Mucosa of stomach (tissue), 1 donor: ENCODE measurements around the gene RASAL1.

ENCODE experiments used
- H3K27me3 ChIP-seq: one replicate; pipeline ENCODE4 v1.7.0; 2013; ENCODE audit warnings: mild to moderate bottlenecking, low read length; ENCODE audit not compliant: control insufficient read depth, insufficient read depth
- H3K36me3 ChIP-seq: one replicate; pipeline ENCODE4 v1.7.0; 2013; ENCODE audit warnings: low read length; ENCODE audit not compliant: control insufficient read depth, insufficient read depth
- H3K4me1 ChIP-seq: one replicate; pipeline ENCODE4 v1.7.0; 2013; ENCODE audit warnings: mild to moderate bottlenecking, low read length; ENCODE audit not compliant: control insufficient read depth, insufficient read depth
- H3K4me3 ChIP-seq: one replicate; pipeline ENCODE4 v1.7.0; 2013; ENCODE audit warnings: low read length
- H3K9ac ChIP-seq: one replicate; pipeline ENCODE4 v1.7.0; 2013; ENCODE audit warnings: mild to moderate bottlenecking, low read length, moderate library complexity
- H3K9me3 ChIP-seq: one replicate; pipeline ENCODE4 v1.7.0; 2013; ENCODE audit warnings: mild to moderate bottlenecking, low read length, moderate library complexity; ENCODE audit not compliant: control insufficient read depth
- donor health status: Pancreatic carcinoma.

RASAL1 gene

DNA sequence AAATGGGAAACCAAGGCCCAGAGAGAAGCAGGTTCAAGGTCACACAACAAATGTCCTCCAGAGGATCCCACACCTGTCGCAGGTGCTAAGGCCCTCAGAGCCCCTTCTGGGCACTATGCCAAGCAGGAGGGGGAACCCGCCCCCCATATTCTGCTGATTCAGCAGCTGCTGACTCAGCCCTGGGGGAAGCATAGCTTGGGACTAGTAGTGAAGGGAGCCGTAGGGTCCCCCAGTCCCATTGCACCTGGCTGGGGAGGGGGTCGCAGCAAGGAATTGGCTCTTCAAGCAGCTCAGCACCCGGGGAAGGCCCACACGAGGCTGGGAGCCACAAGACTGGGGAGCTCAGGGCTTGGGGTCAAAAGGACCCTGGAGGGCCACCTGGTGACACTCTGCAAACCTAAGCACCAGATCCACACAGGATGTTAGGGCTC, 1.0 kb downstream of the RASAL1 start:
- no peaks in the 10 kb centered on the region for H3K36me3 ChIP-seq
- peak overlapping the region; percentile 79 for H3K9ac ChIP-seq
- peaks cover 56% of the 10 kb centered on the region for H3K4me1 ChIP-seq
- H3K4me3 ChIP-seq: peak overlapping the region; percentile 66
- no peaks in the 10 kb centered on the region for H3K9me3 ChIP-seq
- no peaks in the 10 kb centered on the region for H3K27me3 ChIP-seq

DNA sequence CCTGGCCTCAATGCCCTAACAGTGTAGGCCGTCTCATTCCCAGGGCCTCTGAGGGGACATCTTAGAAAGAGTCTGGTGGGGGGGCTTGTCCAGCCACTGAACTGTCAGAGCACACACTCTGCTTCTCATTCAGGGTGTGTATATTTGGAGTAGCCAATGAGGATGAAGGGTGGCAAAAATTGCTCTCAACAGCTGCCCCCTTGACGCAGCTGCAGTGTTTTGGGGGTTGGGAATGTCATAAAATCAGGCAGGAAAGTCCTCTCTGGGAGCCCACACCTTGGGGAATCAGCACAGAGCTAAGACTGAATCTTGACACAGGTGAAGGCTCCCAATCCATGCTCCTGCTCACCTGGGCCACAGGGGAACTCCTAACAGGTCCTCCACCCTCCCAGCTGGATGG, 1.5 kb downstream of the RASAL1 start:
- peaks cover 56% of the 10 kb centered on the region for H3K4me1 ChIP-seq
- no peaks in the 10 kb centered on the region for H3K27me3 ChIP-seq
- no peaks in the 10 kb centered on the region for H3K9me3 ChIP-seq
- H3K36me3 ChIP-seq: no peaks in the 10 kb centered on the region
- H3K9ac ChIP-seq: peak overlapping the region; percentile 79
- H3K4me3 ChIP-seq: peak overlapping the region; percentile 66

DNA sequence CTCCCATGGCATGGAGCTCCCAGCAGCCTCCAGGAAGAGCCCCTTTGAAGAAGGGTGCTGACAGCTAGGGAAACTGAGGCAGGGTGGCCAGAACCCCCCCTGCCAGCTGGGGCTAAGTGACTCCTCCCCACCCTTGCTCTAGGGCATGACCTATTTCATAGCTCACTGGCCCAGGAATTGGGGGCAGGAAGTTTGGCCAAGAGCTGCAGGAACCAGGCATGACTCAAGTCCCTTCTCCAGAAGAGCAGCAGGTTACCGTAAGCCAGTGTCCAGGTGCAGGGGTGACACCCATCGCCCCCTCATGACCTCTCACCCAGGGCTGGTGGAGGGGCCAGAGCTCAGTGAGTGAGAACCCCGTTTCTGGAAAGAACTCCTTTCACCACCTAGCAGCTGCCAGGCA, 1.9 kb downstream of the RASAL1 start:
- Histone ChIP-seq H3K4me1 (peaks cover 53% of the 10 kb centered on the region), H3K4me3 (peak overlapping the region; percentile 66), H3K27me3 (no peaks in the 10 kb centered on the region), H3K9me3 (no peaks in the 10 kb centered on the region), H3K36me3 (no peaks in the 10 kb centered on the region), H3K9ac (peak overlapping the region; percentile 79)

DNA sequence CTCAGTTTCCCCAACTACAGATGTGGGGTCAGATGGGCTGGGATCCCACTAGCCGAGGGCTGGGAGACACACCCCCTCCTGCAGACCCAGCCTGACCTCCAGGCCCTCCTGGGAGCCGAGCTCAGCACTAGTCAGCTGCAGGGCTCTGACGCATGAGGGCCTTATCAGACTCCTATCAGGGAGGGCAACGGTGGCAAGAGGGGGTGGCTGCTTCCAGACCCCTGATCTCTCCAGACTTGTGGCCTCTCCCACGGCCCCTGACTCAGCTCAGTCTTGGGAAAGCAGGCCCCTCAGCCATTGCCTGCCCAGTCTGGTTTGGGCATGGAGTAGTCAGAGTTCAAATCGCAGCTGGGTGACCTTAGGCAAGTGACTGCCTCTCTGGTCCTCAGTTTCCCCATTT, 2.5 kb downstream of the RASAL1 start:
- Histone ChIP-seq H3K27me3 (no peaks in the 10 kb centered on the region), H3K4me1 (peaks cover 46% of the 10 kb centered on the region), H3K4me3 (no peak overlapping the region), H3K9ac (no peak overlapping the region), H3K36me3 (no peaks in the 10 kb centered on the region), H3K9me3 (no peaks in the 10 kb centered on the region)

DNA sequence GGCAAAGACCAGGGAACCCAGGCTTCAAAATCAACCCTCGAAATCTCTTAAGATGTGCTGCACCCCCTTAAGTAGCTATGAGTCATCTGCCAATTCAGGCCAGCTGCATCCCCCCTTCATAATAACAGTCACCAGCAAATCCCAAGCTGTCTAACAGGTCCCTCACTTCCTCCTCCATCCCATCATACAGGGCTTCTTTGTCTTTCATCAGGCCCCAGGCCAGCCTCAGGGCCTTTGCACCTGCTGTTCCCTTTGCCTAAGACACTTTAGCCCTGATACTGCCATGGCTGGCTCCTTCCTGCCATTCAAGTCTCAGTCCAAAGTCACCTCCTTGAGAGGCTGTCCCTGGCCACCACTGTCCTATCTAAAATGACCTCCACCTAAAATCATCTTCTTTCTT, 4.0 kb downstream of the RASAL1 start:
- Histone ChIP-seq H3K27me3 (no peaks in the 10 kb centered on the region), H3K9ac (no peak overlapping the region), H3K4me3 (no peak overlapping the region), H3K9me3 (no peaks in the 10 kb centered on the region), H3K36me3 (no peaks in the 10 kb centered on the region), H3K4me1 (peaks cover 35% of the 10 kb centered on the region)

DNA sequence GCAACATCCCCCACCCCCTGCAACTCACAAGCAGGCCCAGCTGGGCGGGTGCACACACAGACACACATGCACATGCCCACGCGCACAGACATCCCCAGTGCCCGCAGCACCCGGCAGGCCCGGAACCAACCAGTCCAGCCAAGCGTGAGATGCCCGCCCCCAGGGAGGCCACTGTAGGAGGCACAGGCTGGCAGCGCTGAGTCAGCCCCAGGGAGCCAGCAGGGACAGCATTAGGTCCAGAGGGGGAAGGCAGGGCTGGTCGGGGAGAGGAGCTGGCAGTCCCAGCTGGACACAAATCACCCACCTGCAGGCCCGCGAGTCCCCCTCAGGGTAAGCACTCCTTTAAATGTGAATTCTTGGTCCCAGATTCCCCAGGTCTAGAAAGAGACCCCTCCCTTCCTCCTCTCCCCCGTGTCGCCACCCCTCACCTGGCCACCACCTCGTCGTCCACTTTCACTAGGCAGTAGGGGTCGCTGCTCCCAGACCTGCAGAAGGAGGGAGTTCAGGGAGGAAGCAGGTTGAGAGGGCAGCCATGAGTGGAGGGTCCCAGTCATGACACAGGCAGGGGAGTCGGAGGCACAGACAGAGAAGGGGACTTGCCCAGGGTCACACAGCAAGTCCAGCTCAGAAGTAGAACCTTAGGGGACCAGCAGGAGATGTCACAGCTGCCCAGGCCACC, 5.0 kb downstream of the RASAL1 start:
- H3K9me3 ChIP-seq: no peaks in the 10 kb centered on the region
- H3K4me3 ChIP-seq: no peak overlapping the region
- H3K4me1 ChIP-seq: peaks cover 27% of the 10 kb centered on the region
- no peaks in the 10 kb centered on the region for H3K27me3 ChIP-seq
- no peaks in the 10 kb centered on the region for H3K36me3 ChIP-seq
- no peak overlapping the region for H3K9ac ChIP-seq

DNA sequence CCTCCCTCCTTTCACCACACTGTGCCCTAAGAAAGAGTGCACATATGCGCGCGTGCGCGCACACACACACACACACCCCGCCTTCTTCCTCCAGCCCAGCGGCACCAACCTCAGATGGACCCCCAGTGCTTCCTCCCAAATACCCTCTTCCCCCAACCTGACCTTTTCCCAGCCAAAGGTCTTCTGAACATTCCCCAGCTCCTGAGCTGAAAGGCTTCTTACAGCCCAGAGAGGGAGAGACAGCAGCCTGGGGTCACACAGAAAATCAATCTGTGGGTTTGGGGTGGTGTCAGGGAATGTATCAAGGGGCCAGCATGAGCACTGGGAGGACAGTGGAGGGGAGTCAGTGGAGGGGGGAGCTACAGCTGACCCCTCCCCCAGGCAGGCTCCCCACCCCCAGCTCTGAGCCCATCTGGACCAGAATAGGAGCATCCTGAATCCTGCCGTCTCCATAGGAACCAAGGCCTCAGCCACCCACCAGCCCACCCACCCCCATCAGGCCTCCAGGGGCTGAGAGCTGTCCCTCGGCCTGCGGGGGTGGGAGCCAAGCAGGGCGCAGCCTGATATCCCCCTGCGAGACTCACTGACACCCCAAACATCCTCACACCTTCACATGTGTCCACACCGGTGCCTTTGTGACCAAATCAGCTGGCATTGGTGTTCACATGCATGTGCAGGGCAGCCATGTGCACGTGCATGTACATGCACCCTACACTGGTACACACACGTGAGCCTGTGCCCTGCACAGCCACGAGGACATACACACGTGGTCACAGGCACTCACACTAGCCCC, 5.7 kb downstream of the RASAL1 start:
- H3K36me3 ChIP-seq: no peaks in the 10 kb centered on the region
- peaks cover 27% of the 10 kb centered on the region for H3K4me1 ChIP-seq
- H3K9ac ChIP-seq: no peak overlapping the region
- no peaks in the 10 kb centered on the region for H3K27me3 ChIP-seq
- H3K9me3 ChIP-seq: no peaks in the 10 kb centered on the region
- H3K4me3 ChIP-seq: no peak overlapping the region

DNA sequence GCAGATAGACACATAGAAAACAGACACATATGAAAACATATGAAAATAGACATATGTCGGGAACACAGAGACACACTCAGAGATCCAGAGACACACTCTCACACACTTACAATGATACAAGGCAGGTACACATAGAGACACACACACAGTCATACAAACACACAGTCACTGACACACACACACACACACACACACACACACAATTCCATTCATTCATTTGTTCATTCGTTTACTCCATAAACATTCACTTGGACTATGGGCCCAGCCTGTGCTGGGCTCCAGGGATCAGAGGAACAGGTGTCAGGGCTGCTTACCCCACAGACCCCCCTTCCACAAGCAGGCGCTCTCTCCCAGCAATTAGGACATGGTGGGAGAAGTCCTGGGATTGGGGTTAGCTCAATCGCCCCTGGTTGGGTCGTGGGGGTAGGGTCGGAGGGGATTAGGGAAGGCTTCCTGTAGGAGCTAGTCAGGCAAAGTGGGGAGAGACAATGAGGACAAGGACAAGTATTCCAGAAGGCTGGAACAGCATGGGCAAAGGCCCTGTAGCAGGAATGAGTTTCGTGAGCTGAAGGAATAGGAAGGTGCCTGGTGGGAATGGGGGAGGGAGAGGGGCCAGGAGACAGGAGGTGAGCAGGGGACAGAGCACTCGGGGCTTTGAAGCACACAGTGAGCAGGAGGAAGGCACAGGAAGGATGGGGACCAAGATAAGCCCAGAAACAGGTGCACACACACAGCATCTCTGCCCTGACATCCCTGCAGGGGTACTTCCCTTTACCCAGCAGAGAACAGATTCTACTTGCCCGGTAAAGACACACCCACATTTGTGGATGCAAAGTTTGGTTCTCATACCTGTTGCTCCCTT, 6.5 kb downstream of the RASAL1 start:
- Histone ChIP-seq H3K4me3 (no peak overlapping the region), H3K36me3 (no peaks in the 10 kb centered on the region), H3K27me3 (no peaks in the 10 kb centered on the region), H3K9me3 (no peaks in the 10 kb centered on the region), H3K4me1 (peaks cover 23% of the 10 kb centered on the region), H3K9ac (no peak overlapping the region)

DNA sequence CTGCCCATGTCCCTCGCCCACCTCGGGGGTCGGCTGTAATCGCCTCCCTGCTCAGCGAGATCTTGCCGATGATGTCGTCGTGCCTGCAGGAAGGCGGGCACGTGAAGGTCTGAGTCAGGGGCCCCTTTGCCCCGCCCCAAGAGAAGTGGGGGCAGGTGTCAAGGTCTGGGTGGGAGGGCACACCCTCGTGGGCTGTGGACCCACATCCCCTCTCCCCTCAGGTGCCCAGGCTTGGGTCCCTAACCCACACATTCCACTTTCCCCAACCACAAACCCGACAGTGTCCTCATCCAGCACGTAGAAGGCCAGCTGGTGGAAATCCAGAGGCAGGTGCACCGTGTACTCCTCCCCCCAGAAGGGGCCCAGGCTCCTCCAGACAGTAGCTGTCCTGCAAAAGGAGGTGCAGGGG, 7.8 kb downstream of the RASAL1 start:
- H3K9me3 ChIP-seq: no peaks in the 10 kb centered on the region
- H3K4me1 ChIP-seq: peaks cover 11% of the 10 kb centered on the region
- no peaks in the 10 kb centered on the region for H3K27me3 ChIP-seq
- H3K4me3 ChIP-seq: no peak overlapping the region
- H3K9ac ChIP-seq: no peak overlapping the region
- no peaks in the 10 kb centered on the region for H3K36me3 ChIP-seq

DNA sequence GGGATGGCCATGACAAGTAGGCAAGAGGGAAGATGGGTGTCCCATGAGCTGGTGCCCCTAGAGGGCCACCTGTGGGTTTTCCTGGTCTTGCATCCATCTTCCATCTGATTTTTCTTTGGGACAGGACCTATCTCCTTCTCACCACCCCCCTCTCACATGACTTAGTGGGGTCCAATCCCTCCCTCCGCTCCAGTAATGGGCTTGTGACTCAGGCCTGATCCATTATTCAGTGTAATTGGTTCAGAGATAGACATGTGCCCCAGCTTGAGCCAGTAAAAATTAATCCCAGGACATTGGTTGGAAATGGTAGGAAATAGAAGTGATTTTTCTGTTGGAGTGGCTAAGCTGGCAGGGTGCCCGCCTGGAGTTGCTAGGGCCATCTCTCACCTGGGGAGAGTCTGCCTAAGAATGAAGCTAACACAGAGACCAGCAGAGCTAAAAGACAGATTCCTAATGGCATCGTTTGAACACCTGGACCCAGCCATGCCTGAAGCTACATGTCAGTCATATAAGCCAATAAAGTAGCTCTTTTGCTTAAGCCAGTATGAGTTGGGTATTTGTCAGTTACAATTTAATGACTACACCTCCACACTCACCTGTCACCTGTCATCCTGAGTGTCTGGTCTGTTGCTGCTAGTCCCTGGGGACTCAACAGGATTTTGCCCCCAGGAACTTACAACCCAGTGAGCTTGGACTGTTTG, 14.7 kb downstream of the RASAL1 start:
- no peak overlapping the region for H3K9ac ChIP-seq
- H3K9me3 ChIP-seq: no peaks in the 10 kb centered on the region
- H3K27me3 ChIP-seq: no peaks in the 10 kb centered on the region
- H3K4me3 ChIP-seq: no peak overlapping the region
- no peaks in the 10 kb centered on the region for H3K4me1 ChIP-seq
- H3K36me3 ChIP-seq: peaks cover under 1% of the 10 kb centered on the region

DNA sequence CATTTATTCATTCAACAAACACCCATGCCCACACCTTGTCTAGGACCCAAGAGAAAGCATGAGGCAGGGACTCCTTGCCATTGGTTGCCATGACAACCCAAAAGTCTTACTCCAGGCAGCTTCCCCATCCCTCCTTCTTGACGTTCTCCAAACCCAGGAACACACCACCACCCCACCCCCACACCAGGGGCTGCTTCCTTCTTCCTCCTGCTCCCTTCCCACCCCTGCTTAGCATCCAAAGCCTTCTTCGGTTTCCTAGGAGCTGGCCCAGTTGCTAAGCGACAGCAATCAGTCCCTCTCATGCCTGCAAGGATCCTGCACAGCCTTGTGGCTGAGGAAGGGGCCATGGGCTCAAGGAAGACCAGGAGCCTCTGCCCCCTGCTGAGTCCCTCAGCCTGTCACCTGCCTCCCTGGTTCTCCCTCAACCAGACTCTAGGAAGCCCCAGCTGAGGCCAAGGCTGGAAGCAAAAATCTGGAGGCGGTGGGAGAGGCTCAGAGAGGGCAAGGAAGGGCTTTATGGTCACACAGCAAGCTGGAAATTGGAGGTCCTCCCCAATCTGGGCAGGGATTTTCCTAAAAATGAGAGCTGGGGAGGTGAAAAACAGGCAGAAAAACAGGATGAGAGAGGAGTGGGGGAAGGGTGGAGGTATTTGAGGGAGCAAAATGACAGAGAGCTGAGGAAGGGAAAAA, 15.4 kb downstream of the RASAL1 start:
- H3K36me3 ChIP-seq: peaks cover 8% of the 10 kb centered on the region
- no peaks in the 10 kb centered on the region for H3K4me1 ChIP-seq
- no peak overlapping the region for H3K9ac ChIP-seq
- no peaks in the 10 kb centered on the region for H3K27me3 ChIP-seq
- no peaks in the 10 kb centered on the region for H3K9me3 ChIP-seq
- no peak overlapping the region for H3K4me3 ChIP-seq
